D341Med (cell line): ENCODE measurements around the gene OR2A42.
"Not testable (repeated sequence)": the region's sequence is repeated elsewhere in the genome, so short reads cannot be mapped to it uniquely, and the experiment has no call there.

ENCODE experiments used
- DNase-seq: peaks from one replicate; pipeline ENCODE4 v3.0.0; 2012; ENCODE audit warnings: low spot score

OR2A42 gene

DNA sequence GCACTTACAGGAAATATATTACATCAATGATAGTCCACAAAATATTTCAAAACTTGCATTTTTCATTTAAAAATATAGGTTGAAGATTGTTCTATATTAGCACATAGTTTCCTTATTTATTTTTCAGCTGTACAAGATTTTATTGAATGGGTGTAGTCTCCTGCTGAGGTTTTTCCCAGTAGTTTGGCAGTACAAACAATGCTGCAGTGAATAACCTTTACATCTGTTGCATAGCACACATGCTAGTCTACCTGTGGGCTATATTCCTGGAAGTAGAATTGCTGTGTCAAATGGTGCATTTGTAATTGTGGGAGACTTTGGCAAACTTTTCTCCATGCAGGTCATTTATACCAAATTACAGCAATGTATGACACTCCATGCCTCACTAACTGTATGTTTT lies 18.9 kb downstream of the OR2A42 start:
- not testable (repeated sequence) for DNase-seq

DNA sequence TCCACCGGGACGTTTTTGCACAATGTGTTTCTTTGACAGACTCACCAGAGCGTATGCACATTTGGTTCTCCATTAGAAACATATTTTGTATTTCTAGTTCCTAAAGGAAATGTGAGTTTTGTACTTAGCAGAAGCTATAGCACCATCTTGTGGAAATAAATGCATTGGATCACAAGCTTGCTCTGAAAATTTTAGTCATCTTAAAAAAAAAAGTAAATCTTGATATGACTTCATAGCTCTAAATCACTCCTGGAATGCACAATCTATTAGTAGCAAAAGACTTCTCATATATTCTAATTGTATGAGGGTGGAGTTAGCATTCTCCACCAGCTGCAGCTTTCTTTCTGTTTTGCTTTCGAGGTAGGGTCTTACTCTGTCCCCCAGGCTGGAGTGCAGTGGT lies 20.3 kb downstream of the OR2A42 start:
- DNase-seq, result not testable (repeated sequence)

- DNase-seq, result not testable (repeated sequence)
Observed at GRCh38 chr7:144218581-144218980, 20.8 kb downstream of the OR2A42 start.

DNA sequence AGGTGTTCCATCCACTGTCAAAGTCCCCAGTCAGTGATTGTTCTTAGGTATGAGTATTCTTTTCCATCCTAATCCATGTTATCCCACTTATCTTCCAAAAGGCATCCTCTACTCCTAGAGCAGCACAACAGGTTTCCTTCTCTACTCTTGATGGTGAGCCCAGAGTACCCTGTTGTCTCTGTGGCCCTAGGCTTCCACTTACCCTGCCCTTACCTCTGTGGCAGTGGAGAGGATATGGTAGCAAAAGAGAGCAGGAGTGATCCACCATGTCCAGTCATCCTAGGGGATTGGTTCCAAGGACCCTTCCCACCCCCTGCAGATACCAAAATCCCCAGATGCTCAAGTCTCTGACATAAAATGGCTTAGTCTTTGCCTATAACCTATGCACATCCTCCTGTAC lies 22.2 kb downstream of the OR2A42 start:
- DNase-seq, result not testable (repeated sequence)

GRCh38 chr7:144205306-144205705 lies 34.1 kb downstream of the OR2A42 start:
- not testable (repeated sequence) for DNase-seq

DNA sequence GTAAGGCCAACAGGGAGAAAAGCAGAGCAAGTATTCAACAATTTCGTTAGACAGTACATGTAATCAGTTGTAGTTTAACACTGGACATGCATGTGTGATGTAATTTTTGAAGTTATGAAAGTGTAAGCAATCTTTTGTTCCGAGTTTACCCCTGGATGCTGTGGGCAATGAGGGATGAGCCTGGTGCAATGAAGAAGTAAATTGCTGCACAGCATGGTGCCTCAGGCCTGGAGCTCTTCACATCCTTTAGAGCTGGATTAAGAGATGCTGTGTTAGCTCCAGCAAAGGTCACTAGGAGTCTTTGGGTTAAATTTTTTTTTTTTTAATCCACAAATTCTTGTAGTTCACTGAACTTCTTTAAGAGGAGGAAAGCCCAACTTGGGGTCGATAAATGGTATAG lies 36.3 kb downstream of the OR2A42 start:
- not testable (repeated sequence) for DNase-seq

DNA sequence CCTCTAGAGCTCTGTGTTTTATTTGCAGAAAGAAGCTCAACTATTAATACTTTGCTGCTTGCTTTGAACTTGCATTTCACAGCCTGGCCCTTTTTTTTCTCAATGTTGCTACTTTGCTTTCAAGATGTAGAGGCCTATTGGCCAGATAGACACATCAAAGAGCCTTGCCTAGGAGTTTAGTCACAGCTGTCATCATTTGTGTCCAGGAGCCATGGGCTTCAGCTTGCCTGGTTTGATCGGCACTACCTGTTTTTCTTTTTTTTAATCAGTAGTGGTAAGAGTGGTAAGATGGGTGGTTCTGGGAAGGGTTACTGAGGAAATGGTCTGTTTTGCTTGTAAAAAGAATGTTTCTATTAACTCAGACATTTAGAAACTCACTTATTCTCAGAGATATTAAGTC lies 37.4 kb downstream of the OR2A42 start:
- DNase-seq, result not testable (repeated sequence)

GRCh38 chr7:144198934-144199333 lies 40.5 kb downstream of the OR2A42 start:
- DNase-seq, result not testable (repeated sequence)

DNA sequence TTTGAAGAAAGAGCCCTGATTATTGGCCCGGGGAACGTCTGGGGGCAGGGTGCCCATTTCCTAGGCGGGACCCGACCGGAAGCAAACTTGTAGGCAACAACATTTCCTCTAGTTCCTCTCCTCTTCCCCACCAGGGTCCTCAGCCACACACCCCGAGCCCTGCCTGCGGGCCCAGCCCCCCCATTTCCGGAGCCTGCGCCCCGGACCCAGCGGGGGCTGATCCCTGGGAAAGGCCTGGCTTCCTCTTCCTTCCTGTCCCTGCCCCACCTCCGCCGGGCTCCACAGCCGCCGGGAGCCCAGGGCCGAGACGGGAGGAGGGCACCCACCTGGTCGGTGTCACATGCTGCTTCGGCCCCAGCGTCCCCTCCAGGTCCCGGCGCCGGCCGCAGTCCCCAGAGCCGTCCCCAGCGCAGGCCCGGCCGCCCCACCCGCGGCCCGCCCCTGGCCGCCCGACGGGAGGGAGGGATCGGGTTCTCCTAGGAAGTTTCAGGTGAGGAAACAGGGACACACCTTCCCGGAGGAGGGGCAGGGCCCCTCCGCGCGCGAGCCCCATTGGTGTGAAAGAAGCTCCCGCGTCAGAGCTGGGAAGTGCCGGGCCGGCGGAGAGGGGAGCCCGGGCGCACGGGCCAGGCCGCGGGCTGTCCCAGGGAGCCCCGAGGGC lies 44.1 kb downstream of the OR2A42 start, which contains the start of gene ARHGEF35:
ARHGEF35 (minus strand) TSS at position 622 of the 661 bp plus-strand sequence. CDS start 7,450 bp downstream, outside the sequence.
- DNase-seq, result not testable (repeated sequence)

DNA sequence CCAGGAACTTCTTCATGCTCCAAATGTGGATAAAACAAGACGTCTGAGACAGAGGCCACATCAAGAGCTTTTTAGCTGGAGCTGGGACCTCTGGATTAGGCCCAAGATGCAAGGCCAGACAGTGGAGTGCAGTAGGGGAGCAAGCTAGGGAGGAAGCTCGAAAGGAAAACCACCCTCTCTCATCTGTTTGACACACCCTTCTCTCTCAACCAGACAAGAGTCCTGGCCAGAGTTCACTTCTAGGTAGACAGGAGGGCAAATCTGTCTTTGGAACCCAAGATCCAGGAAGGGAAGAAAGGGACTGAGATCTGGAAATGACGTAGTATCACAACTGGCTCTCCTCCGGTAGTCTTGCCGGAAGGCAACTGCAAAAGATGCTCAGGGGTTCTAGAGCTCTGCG lies 45.0 kb downstream of the OR2A42 start:
- DNase-seq, result not testable (repeated sequence)

DNA sequence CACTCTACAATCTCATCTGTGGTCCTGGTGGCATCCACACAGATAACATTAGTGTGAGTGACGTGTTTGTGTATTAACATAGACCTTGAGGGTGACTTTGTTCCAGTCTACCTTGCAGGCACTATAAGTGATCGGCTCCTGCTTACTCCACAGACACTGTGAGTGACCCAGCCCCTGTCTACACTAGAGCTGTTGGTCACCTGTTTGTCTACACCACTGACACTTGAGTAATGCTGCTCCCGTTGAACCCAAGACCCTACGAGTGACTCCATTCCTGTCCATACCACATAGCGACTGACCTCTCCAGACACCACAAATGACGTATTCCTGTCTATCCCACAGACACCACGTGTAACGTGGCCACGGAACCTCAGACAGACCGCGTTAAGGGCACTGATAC lies 45.6 kb downstream of the OR2A42 start:
- not testable (repeated sequence) for DNase-seq

GRCh38 chr7:144188578-144189171 lies 50.7 kb downstream of the OR2A42 start:
- DNase-seq, result not testable (repeated sequence)

GRCh38 chr7:144187848-144188247 lies 51.6 kb downstream of the OR2A42 start:
- DNase-seq, result not testable (repeated sequence)

DNA sequence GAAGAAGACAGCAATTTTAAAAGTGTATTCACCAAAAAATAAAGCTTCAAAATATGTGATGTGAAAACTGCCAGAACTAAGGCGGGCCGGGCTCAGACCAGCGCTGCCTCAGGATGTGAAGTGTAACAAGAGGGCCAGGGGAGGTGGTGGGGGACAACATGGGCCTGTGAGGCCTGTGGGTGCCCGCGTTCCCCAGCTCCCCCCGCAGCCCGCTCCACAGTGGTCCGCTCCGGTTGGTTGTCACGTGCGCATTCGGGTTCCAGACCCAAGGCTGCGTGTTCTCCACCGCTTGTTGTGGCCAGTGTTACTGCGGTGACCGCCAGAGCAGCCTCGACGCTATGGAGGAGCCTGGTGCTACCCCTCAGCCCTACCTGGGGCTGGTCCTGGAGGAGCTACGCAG lies 56.2 kb downstream of the OR2A42 start, which contains the start of gene CTAGE4:
CTAGE4 (plus strand) TSS at position 301 of the 400 bp plus-strand sequence; CDS start at position 339, 38 bp downstream.
- not testable (repeated sequence) for DNase-seq

DNA sequence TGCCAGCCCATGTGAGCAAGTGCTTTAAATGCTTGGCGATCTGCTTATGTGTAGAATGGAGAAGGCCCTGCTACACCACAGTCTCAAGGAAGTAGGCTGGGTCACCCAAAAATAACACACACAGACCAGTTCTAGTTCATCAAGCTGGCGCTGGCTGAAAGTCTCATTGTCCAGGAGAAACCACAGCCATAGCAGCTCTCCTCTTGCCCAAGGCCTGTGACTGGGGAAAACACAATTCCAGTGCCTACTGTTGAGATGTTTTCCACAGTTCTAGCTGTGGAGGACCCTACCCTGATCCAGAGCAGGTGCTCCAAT lies 60.3 kb downstream of the OR2A42 start:
- not testable (repeated sequence) for DNase-seq

DNA sequence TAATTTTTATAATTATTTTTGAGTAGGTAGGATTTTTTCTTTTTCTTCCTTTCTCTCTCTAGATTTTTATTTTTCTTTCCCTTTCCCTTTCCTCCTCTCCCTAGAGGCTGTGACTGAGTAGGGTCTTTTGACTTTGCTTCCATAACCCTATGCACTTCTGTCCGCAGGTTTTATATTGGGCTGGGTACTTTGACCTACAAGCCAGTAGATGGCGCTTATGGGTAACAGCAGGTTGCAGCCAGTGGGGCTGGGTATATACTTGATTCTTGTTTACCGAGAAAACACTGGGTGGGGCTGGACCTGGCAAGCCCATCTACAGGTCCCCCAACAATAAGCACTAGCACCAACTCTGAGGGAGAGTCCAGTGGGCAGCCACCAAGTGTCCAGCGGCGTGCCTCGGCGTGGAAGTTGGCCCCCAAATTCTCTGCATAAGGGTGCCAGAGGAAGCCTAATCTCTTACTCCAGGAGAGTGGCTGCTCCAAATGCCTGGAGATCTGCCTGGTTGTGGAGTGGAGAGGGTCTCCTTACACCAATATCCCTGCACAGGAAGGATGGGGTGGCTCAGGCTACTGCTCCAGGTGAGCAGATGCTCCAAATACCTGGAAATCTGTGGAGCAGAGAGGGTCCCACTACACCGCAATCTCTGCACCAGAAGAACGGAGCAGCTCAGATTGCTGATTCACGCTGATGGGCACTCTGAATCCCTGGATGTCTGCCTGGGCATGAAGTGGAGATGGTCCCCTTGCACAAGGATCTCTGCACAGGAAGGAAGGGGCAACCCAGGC lies 60.8 kb downstream of the OR2A42 start:
- not testable (repeated sequence) for DNase-seq
